Testis (tissue), 2 donors: Measurements from ENCODE around the gene PPM1L.

Source experiments
- POLR2A ChIP-seq: fragments of 450-650 bp; IDR thresholded peaks from one replicate; pipeline ENCODE4 v1.6.1; 2017; ENCODE audit warnings: antibody characterized with exemption, mild to moderate bottlenecking, moderate library complexity
- TF ChIP-seq, protein P1 (sequence below), 3 experiments: fragments of 450-650 bp in 2 of 3; fragments of 200-600 bp in 1 of 3; sonication (generic) in 1 of 3; IDR thresholded peaks; one replicate each; pipeline ENCODE4 v1.5.1; 2016 to 2019; ENCODE audit warnings: antibody characterized with exemption in 3 of 3, mild to moderate bottlenecking in 2 of 3, moderate library complexity in 1 of 3

DNA sequence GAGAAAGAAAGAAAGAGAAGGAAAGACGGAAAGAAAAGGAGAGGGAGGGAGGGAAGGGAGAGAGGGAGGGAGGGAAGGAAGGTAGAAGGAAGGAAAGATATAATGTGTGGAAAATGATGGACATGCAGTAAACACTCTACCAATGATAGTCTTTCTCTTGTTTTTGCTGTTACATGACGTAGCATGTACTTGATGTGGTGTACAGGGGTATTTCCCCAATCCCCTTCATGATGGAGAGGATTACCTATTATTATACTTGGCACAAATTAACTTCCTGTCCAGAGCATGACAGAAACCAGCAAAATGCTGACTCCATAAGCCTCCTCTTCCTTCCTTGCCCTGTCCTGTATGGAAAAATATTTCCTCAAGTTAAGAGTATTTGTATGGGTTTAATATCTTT, 224.7 kb downstream of the PPM1L start:
- TF ChIP-seq, protein P1, sequence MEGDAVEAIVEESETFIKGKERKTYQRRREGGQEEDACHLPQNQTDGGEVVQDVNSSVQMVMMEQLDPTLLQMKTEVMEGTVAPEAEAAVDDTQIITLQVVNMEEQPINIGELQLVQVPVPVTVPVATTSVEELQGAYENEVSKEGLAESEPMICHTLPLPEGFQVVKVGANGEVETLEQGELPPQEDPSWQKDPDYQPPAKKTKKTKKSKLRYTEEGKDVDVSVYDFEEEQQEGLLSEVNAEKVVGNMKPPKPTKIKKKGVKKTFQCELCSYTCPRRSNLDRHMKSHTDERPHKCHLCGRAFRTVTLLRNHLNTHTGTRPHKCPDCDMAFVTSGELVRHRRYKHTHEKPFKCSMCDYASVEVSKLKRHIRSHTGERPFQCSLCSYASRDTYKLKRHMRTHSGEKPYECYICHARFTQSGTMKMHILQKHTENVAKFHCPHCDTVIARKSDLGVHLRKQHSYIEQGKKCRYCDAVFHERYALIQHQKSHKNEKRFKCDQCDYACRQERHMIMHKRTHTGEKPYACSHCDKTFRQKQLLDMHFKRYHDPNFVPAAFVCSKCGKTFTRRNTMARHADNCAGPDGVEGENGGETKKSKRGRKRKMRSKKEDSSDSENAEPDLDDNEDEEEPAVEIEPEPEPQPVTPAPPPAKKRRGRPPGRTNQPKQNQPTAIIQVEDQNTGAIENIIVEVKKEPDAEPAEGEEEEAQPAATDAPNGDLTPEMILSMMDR (IDR thresholded peaks at IDR 0.05): no peak
- no peak for TF ChIP-seq POLR2A
